HCT116 (cell line): Measurements from ENCODE around the gene CORO2A. TPM values are rescaled to one million over a fixed set of nuclear protein-coding genes. Genes with fewer than 3 reads are reported as not detected.

Source experiments
- ATAC-seq: fragments of 200-7000 bp; cut with Tn5 transposase; 2 replicates; pipeline ENCODE4 v1.9.1; 2020; ENCODE audit warnings: mild to moderate bottlenecking, moderate library complexity
- BruUV-seq: library from RNA; stranded (reverse); fragments of 400-500 nt; replicated peaks from 2 replicates; lab custom pipeline; 2021; lab: Mats Ljungman, UMichigan
- CTCF ChIA-PET: fragments of 300-600 bp; sonication (Branson Sonifier 250); formaldehyde crosslinking; loops from one replicate; lab custom pipeline; 2021; ENCODE audit warnings: antibody characterized with exemption; lab: Charles Lee
- POLR2A ChIA-PET: fragments of 300-600, 350-600 bp; sonication (Branson Sonifier 250); formaldehyde crosslinking; loops from one replicate; lab custom pipeline; 2021; ENCODE audit warnings: antibody characterized with exemption; lab: Charles Lee
- RAD21 ChIA-PET, 2 experiments: fragments of 300-600 bp; sonication (Branson Sonifier 250); formaldehyde crosslinking; loops; one replicate each; lab custom pipeline; 2023; ENCODE audit warnings: low total read pairs in 2 of 2; ENCODE audit not compliant: uncharacterized antibody in 2 of 2, unreplicated experiment in 2 of 2, low non-redundant PET in 1 of 2; lab: Charles Lee
- DNase-seq: peaks from one replicate; pipeline ENCODE4 v3.0.0-alpha.2; 2010; ENCODE audit warnings: low read depth, low spot score
- H2AFZ ChIP-seq: fragments of 200-600 bp; shearing (Covaris generic), sonication (generic); 2 replicates; pipeline ENCODE4 v1.6.1; 2017; ENCODE audit warnings: low read depth, mixed run types, mixed read lengths, antibody characterized with exemption, low read length; ENCODE audit not compliant: poor library complexity, severe bottlenecking
- H3K27ac ChIP-seq: 2 replicates; pipeline ENCODE4 v1.5.1; 2012; ENCODE audit warnings: low read depth, low read length
- H3K27me3 ChIP-seq: fragments of 200-600 bp; sonication (generic); 2 replicates; pipeline ENCODE4 v1.6.1; 2016; ENCODE audit warnings: mixed run types, low read length, mixed read lengths; ENCODE audit not compliant: insufficient read depth
- H3K36me3 ChIP-seq, 2 experiments: fragments of 200-500 bp in 1 of 2; fragments of 200-600 bp in 1 of 2; sonication (Bioruptor generic) in 1 of 2; sonication (generic) in 1 of 2; 2 replicates each; pipeline versions ENCODE4 v1.5.1 to v1.6.1; 2014 to 2016; ENCODE audit warnings: low read length in 2 of 2, inconsistent platforms in 1 of 2, mixed read lengths in 1 of 2, mixed run types in 1 of 2; ENCODE audit not compliant: insufficient read depth in 2 of 2, control insufficient read depth in 1 of 2
- H3K4me1 ChIP-seq, 2 experiments: fragments of 200-600 bp in 1 of 2; sonication (generic) in 1 of 2; 2 replicates each; pipeline versions ENCODE4 v1.5.1 to v1.6.1; 2012 to 2017; ENCODE audit warnings: low read length in 2 of 2, inconsistent platforms in 1 of 2, mild to moderate bottlenecking in 1 of 2, mixed read lengths in 1 of 2, mixed run types in 1 of 2, moderate library complexity in 1 of 2; ENCODE audit not compliant: insufficient read depth in 2 of 2, control insufficient read depth in 1 of 2
- H3K4me2 ChIP-seq: fragments of 200-600 bp; sonication (generic); 2 replicates; pipeline ENCODE4 v1.6.1; 2017; ENCODE audit warnings: mixed run types, low read length, mixed read lengths
- H3K4me3 ChIP-seq, 2 experiments: fragments of 200-600 bp in 1 of 2; sonication (generic) in 1 of 2; replicated peaks in 1 of 2; 2 replicates each; pipeline ENCODE4 v1.5.1; 2011 to 2016; ENCODE audit warnings: low read length in 2 of 2, control low read depth in 1 of 2, low read depth in 1 of 2, mild to moderate bottlenecking in 1 of 2, mixed read lengths in 1 of 2, mixed run types in 1 of 2
- H3K79me2 ChIP-seq: fragments of 200-600 bp; sonication (generic); 2 replicates; pipeline ENCODE4 v1.6.1; 2017; ENCODE audit warnings: mild to moderate bottlenecking, mixed run types, low read length, moderate library complexity, mixed read lengths; ENCODE audit not compliant: insufficient read depth
- H3K9ac ChIP-seq: fragments of 200-600 bp; sonication (generic); 2 replicates; pipeline ENCODE4 v1.6.1; 2016; ENCODE audit warnings: low read length, mixed read lengths
- H3K9me2 ChIP-seq: fragments of 200-600 bp; sonication (generic), shearing (Covaris generic); 2 replicates; pipeline ENCODE4 v1.6.1; 2017; ENCODE audit warnings: mixed run types, mild to moderate bottlenecking, moderate library complexity; ENCODE audit not compliant: insufficient read depth
- H3K9me3 ChIP-seq, 2 experiments: fragments of 200-500 bp in 1 of 2; fragments of 200-600 bp in 1 of 2; sonication (Bioruptor generic) in 1 of 2; sonication (generic) in 1 of 2; 2 replicates each; pipeline ENCODE4 v1.6.1; 2014 to 2017; ENCODE audit warnings: low read length in 2 of 2, mixed read lengths in 2 of 2, inconsistent platforms in 1 of 2, low read depth in 1 of 2, mild to moderate bottlenecking in 1 of 2, mixed run types in 1 of 2, moderate library complexity in 1 of 2; ENCODE audit not compliant: control insufficient read depth in 1 of 2, insufficient read depth in 1 of 2
- H4K20me1 ChIP-seq: fragments of 200-600 bp; sonication (generic), shearing (Covaris generic); 2 replicates; pipeline ENCODE4 v1.6.1; 2017; ENCODE audit warnings: mixed run types, mild to moderate bottlenecking, moderate library complexity; ENCODE audit not compliant: insufficient read depth
- CEBPB ChIP-seq: IDR thresholded peaks from 2 replicates; pipeline ENCODE4 v1.6.1; 2012; ENCODE audit warnings: low read depth
- EGR1 ChIP-seq: IDR thresholded peaks from 2 replicates; pipeline ENCODE4 v1.6.1; 2012; ENCODE audit warnings: low read depth
- EZH2 ChIP-seq: fragments of 200-600 bp; sonication (generic); IDR thresholded peaks from 2 replicates; pipeline ENCODE4 v1.6.1; 2017; ENCODE audit warnings: antibody characterized with exemption, mixed run types
- FOSL1 ChIP-seq: IDR thresholded peaks from 2 replicates; pipeline ENCODE4 v1.6.1; 2012; ENCODE audit warnings: low read depth
- JUND ChIP-seq: IDR thresholded peaks from 2 replicates; pipeline ENCODE4 v1.6.1; 2012
- POLR2A ChIP-seq: IDR thresholded peaks from 2 replicates; pipeline ENCODE4 v1.7.0; 2011; ENCODE audit warnings: borderline replicate concordance; ENCODE audit not compliant: insufficient read depth, insufficient read length; ENCODE audit errors: extremely low read depth
- POLR2AphosphoS5 ChIP-seq: IDR thresholded peaks from 2 replicates; pipeline ENCODE4 v1.6.1; 2011; ENCODE audit warnings: mild to moderate bottlenecking, low read depth, low read length, moderate library complexity
- RAD21 ChIP-seq: IDR thresholded peaks from 2 replicates; pipeline ENCODE4 v1.6.1; 2012; ENCODE audit warnings: low read depth, mild to moderate bottlenecking
- SIN3A ChIP-seq: IDR thresholded peaks from 2 replicates; pipeline ENCODE4 v1.6.1; 2012; ENCODE audit warnings: low read depth
- SP1 ChIP-seq: IDR thresholded peaks from 2 replicates; pipeline ENCODE4 v1.6.1; 2012; ENCODE audit warnings: low read depth
- SRF ChIP-seq: IDR thresholded peaks from 2 replicates; pipeline ENCODE4 v1.6.1; 2012; ENCODE audit warnings: low read depth
- TCF7L2 ChIP-seq: IDR thresholded peaks from 2 replicates; pipeline ENCODE4 v1.7.0; 2011; ENCODE audit warnings: borderline replicate concordance, inconsistent platforms; ENCODE audit not compliant: insufficient read depth, insufficient read length; ENCODE audit errors: extremely low read depth
- YY1 ChIP-seq: IDR thresholded peaks from 2 replicates; pipeline ENCODE4 v1.6.1; 2011; ENCODE audit warnings: low read length, low read depth, moderate library complexity, mild to moderate bottlenecking; ENCODE audit not compliant: insufficient replicate concordance; ENCODE audit errors: extremely low read depth
- intact Hi-C: fragments of 100-400 bp; cut with micrococcal nuclease; formaldehyde crosslinking; loops from 2 replicates; pipeline ENCODE4 v1.10.0; 2022
- total RNA-seq: library from RNA; stranded (reverse); gene quantifications from one replicate; pipeline ENCODE4 v1.2.1, GENCODE V29; 2021; ENCODE audit not compliant: unreplicated experiment
- TF ChIP-seq, protein P1 (sequence below): IDR thresholded peaks from 2 replicates; pipeline ENCODE4 v1.6.1; 2012
- TF ChIP-seq, protein P2 (sequence below): IDR thresholded peaks from 2 replicates; pipeline ENCODE4 v1.6.1; 2011; ENCODE audit warnings: mild to moderate bottlenecking, low read length, moderate library complexity; ENCODE audit not compliant: insufficient replicate concordance; ENCODE audit errors: extremely low read depth

CORO2A gene
- total RNA-seq, 1 experiment from 2014 or later, result 5.7 TPM

DNA sequence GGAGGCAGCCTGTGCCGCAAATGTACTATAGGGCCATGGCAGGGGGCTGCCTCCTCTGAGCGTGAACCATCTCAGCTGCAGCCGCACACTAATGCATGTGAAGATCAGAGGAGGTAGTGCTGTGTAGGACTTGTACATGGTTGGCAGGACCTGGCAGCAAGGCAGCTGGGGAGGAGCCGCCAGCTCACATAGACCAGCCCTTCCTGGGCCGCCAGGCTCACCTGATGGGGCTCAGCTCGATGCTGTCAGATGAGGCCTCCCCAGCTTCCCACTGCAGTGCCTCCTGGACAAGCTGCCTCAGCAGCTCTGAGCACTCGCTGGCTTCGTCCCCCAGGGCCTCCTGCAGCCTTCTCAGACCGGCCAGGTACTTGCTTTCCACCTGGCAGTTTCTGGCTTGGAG, 18.0 kb upstream of the CORO2A start:
- ChIA-PET RAD21 (no interaction called here), POLR2A (no interaction called here), CTCF (no interaction called here)
- TF ChIP-seq SIN3A (no peak), CEBPB (no peak), POLR2A (no peak), FOSL1 (no peak), EGR1 (no peak), JUND (no peak), TCF7L2 (no peak), EZH2 (no peak), POLR2AphosphoS5 (no peak), SP1 (no peak), YY1 (no peak), RAD21 (no peak), SRF (no peak)
- TF ChIP-seq, protein P1, sequence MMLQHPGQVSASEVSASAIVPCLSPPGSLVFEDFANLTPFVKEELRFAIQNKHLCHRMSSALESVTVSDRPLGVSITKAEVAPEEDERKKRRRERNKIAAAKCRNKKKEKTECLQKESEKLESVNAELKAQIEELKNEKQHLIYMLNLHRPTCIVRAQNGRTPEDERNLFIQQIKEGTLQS, result no peak
- TF ChIP-seq, protein P2, sequence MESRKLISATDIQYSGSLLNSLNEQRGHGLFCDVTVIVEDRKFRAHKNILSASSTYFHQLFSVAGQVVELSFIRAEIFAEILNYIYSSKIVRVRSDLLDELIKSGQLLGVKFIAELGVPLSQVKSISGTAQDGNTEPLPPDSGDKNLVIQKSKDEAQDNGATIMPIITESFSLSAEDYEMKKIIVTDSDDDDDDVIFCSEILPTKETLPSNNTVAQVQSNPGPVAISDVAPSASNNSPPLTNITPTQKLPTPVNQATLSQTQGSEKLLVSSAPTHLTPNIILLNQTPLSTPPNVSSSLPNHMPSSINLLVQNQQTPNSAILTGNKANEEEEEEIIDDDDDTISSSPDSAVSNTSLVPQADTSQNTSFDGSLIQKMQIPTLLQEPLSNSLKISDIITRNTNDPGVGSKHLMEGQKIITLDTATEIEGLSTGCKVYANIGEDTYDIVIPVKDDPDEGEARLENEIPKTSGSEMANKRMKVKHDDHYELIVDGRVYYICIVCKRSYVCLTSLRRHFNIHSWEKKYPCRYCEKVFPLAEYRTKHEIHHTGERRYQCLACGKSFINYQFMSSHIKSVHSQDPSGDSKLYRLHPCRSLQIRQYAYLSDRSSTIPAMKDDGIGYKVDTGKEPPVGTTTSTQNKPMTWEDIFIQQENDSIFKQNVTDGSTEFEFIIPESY, result no peak
- no TSS peak for BruUV-seq
- no peak overlapping the region for H3K9ac ChIP-seq
- ATAC-seq, result no peak
- no peak overlapping the region for H2AFZ ChIP-seq
- no peaks in the 10 kb centered on the region for H3K79me2 ChIP-seq
- H3K4me3 ChIP-seq, result no peak overlapping the region
- intact Hi-C loops, result loop anchor here (10.0 kb wide), 1 partner anchor 136 kb away; no protein-coding TSS in a partner anchor
- peaks cover 0 to 4% of the 10 kb centered on the region in 2 experiments; a peak in 1 of 4 replicates for H3K4me1 ChIP-seq
- H3K4me2 ChIP-seq, result no peak overlapping the region
- no peak for DNase-seq
- no peaks in the 10 kb centered on the region for H3K9me3 ChIP-seq
- no peak overlapping the region; the same call in 1 of the 2 replicates for H3K27ac ChIP-seq
- no peaks in the 10 kb centered on the region for H4K20me1 ChIP-seq
- no peaks in the 10 kb centered on the region for H3K27me3 ChIP-seq
- H3K36me3 ChIP-seq, result no peaks in the 10 kb centered on the region
- H3K9me2 ChIP-seq, result no peaks in the 10 kb centered on the region
